Measurements from ENCODE around the gene SPPL3.

SPPL3 gene

DNA sequence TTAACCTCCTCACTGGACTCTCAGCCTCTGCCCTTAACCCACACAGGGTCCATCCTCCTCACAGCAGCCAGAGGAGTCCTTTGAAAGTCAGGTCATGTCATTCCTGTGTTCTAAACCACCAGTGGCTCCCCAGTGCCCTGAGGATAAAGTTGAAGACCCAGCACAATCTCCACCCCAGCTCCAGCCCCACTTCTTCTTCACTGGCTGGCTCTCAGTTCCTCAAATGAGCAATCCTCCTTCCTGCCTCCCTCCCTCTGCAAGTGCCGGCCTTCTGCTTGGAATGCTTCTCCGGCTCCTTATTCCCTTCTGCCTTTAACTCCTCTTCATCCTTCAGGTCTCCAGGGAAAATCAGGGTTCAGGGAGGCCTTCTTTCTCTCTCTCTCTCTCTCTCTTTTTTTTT lies 32.0 kb upstream of the SPPL3 start:
- TF ChIP-seq TSHZ2 (CRISPR knock-in tag; IDR thresholded peaks at IDR 0.05) (no peak), TOX (CRISPR knock-in tag; IDR thresholded peaks at IDR 0.05; ENCODE audit: borderline replicate concordance) (no peak)

GRCh38 chr12:120933786-120934185 lies 29.6 kb upstream of the SPPL3 start:
- ATAC-seq, result no peak
- TF ChIP-seq, protein P1, sequence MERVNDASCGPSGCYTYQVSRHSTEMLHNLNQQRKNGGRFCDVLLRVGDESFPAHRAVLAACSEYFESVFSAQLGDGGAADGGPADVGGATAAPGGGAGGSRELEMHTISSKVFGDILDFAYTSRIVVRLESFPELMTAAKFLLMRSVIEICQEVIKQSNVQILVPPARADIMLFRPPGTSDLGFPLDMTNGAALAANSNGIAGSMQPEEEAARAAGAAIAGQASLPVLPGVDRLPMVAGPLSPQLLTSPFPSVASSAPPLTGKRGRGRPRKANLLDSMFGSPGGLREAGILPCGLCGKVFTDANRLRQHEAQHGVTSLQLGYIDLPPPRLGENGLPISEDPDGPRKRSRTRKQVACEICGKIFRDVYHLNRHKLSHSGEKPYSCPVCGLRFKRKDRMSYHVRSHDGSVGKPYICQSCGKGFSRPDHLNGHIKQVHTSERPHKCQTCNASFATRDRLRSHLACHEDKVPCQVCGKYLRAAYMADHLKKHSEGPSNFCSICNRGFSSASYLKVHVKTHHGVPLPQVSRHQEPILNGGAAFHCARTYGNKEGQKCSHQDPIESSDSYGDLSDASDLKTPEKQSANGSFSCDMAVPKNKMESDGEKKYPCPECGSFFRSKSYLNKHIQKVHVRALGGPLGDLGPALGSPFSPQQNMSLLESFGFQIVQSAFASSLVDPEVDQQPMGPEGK (CRISPR knock-in tag; IDR thresholded peaks at IDR 0.05; ENCODE audit: borderline replicate concordance), result no peak
- TF ChIP-seq PPARA (CRISPR knock-in tag; IDR thresholded peaks at IDR 0.05; ENCODE audit: borderline replicate concordance) (no peak), TCF4 (CRISPR knock-in tag; IDR thresholded peaks at IDR 0.05; ENCODE audit: borderline replicate concordance) (no peak), CSDC2 (CRISPR knock-in tag; IDR thresholded peaks at IDR 0.05) (no peak), ISL1 (CRISPR knock-in tag; IDR thresholded peaks at IDR 0.05) (no peak), ARNTL (CRISPR knock-in tag; IDR thresholded peaks at IDR 0.05; ENCODE audit: borderline replicate concordance, low read depth) (no peak), BACH2 (CRISPR knock-in tag; IDR thresholded peaks at IDR 0.05; ENCODE audit: borderline replicate concordance) (no peak), ZNF70 (CRISPR knock-in tag; IDR thresholded peaks at IDR 0.05) (no peak), ZNF8 (CRISPR knock-in tag; IDR thresholded peaks at IDR 0.05) (no peak), OSR1 (CRISPR knock-in tag; IDR thresholded peaks at IDR 0.05) (no peak), ZNF565 (CRISPR knock-in tag; conservative IDR thresholded peaks at IDR 0.05; ENCODE audit: low read depth) (no peak), TOX (CRISPR knock-in tag; IDR thresholded peaks at IDR 0.05; ENCODE audit: borderline replicate concordance) (no peak), CSRNP3 (CRISPR knock-in tag; IDR thresholded peaks at IDR 0.05) (no peak), ZC3H10 (CRISPR knock-in tag; IDR thresholded peaks at IDR 0.05) (no peak)
- TF ChIP-seq, protein P2, sequence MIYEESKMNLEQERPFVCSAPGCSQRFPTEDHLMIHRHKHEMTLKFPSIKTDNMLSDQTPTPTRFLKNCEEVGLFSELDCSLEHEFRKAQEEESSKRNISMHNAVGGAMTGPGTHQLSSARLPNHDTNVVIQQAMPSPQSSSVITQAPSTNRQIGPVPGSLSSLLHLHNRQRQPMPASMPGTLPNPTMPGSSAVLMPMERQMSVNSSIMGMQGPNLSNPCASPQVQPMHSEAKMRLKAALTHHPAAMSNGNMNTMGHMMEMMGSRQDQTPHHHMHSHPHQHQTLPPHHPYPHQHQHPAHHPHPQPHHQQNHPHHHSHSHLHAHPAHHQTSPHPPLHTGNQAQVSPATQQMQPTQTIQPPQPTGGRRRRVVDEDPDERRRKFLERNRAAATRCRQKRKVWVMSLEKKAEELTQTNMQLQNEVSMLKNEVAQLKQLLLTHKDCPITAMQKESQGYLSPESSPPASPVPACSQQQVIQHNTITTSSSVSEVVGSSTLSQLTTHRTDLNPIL (CRISPR knock-in tag; IDR thresholded peaks at IDR 0.05; ENCODE audit: low read depth), result no peak
- TF ChIP-seq, protein P3, sequence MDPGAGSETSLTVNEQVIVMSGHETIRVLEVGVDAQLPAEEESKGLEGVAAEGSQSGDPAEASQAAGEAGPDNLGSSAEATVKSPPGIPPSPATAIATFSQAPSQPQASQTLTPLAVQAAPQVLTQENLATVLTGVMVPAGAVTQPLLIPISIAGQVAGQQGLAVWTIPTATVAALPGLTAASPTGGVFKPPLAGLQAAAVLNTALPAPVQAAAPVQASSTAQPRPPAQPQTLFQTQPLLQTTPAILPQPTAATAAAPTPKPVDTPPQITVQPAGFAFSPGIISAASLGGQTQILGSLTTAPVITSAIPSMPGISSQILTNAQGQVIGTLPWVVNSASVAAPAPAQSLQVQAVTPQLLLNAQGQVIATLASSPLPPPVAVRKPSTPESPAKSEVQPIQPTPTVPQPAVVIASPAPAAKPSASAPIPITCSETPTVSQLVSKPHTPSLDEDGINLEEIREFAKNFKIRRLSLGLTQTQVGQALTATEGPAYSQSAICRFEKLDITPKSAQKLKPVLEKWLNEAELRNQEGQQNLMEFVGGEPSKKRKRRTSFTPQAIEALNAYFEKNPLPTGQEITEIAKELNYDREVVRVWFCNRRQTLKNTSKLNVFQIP (CRISPR knock-in tag; IDR thresholded peaks at IDR 0.05; ENCODE audit: borderline replicate concordance, low read depth), result no peak

More for the DNA sequence above, 32.0 kb upstream of the SPPL3 start:
- ATAC-seq, result no peak

- TF ChIP-seq ZFP3 (CRISPR knock-in tag; IDR thresholded peaks at IDR 0.05) (no peak), SNAI2 (CRISPR knock-in tag; IDR thresholded peaks at IDR 0.05) (no peak), RARB (CRISPR knock-in tag; IDR thresholded peaks at IDR 0.05) (no peak), ESRRG (CRISPR knock-in tag; IDR thresholded peaks at IDR 0.05) (no peak), ZFP30 (CRISPR knock-in tag; IDR thresholded peaks at IDR 0.05) (no peak), CSDC2 (CRISPR knock-in tag; IDR thresholded peaks at IDR 0.05) (no peak), ZNF70 (CRISPR knock-in tag; IDR thresholded peaks at IDR 0.05) (no peak), ARNTL (CRISPR knock-in tag; IDR thresholded peaks at IDR 0.05; ENCODE audit: borderline replicate concordance, low read depth) (no peak), ISL1 (CRISPR knock-in tag; IDR thresholded peaks at IDR 0.05) (no peak), TSHZ2 (CRISPR knock-in tag; IDR thresholded peaks at IDR 0.05) (no peak), OSR1 (CRISPR knock-in tag; IDR thresholded peaks at IDR 0.05) (no peak), TOX (CRISPR knock-in tag; IDR thresholded peaks at IDR 0.05; ENCODE audit: borderline replicate concordance) (no peak), ZNF565 (CRISPR knock-in tag; conservative IDR thresholded peaks at IDR 0.05; ENCODE audit: low read depth) (no peak)
- TF ChIP-seq, protein P3 (CRISPR knock-in tag; IDR thresholded peaks at IDR 0.05; ENCODE audit: borderline replicate concordance, low read depth), result no peak
- no peak for ATAC-seq
These were observed 28.9 kb upstream of the SPPL3 start for GRCh38 chr12:120932956-120933526.

All from SK-N-SH treated with all-trans-retinoic acid at 6 μM for 48 hours (cell line).